HS-5 (cell line): ENCODE data around the gene GPR31.

Experiments
- DNase-seq: peaks from one replicate; pipeline ENCODE4 v3.0.0-alpha.2; 2012; ENCODE audit warnings: low read depth

Gene GPR31

DNA sequence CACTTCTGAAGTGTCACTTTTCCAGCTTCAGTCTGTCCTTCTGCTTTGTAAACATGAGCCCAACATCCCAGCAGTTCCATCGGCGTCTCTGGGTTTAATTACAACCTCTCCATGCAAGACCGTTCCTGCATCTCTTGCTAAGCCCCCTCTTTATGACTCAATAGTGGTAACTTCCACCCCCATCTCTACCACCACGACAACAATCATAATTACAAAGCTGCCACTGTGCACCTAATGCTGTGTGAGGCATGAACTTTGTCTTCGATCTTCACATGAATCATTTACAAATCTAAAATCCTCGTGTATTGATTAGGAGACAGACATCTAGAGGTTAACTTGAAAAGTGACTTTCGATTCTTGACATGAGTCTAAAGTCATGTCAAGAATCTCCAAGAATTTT is 39.8 kb downstream of the GPR31 start:
- DNase-seq, result no peak

DNA sequence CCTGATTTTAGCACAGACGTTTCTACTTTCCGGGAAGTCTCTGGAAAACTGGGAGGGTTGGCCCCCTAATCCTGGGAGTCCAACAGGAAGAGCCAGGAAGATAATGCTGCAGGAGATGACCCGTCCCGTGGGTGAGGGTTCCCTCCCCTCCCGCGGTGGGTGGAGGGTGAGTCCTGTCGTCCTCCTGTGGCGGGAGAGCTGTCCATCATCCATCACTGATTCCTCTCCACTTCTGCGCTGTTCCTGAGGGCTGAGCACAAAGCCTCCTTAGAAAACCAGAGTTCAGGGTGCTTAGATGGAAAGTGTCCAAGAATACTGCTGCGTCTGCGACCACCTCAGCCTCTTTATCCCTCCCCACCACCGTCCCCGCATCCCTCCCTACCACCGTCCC is 40.9 kb downstream of the GPR31 start:
- DNase-seq, result no peak

DNA sequence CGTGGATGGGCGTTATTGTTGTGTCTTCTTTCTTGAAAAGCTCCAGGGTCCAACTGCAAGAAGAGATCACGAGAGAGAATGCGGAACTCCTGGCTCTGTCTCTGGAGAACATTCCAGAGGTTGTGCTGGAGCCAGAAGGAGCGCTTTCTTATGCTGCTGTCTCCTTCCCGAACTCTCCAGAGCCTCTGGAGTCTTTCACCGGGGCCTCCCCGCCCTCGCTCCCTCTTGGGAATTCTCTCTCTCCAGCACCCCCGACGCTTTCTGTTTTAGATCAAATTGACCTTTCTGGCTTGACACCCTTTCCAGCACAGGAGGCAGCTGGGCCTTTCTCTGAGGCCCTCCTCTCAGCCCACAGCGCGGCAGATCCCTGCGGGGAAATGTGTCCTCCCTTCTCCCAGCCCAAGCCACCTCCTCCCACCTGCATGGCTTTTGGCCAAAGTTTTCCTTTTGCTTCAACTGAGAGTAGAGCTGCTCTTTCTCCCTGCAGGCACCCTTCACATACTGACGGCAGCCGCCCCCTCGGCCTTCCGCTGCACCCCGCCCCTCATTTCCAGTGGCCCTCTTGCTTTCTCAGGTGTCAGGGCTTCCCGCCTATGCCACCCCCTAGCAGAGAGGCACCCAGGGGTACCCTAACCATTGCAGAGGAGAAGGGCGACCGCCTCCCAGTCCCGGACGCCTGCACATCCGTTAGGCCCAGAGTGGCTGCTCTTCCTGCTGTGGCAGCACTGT is 41.5 kb downstream of the GPR31 start:
- no peak for DNase-seq

DNA sequence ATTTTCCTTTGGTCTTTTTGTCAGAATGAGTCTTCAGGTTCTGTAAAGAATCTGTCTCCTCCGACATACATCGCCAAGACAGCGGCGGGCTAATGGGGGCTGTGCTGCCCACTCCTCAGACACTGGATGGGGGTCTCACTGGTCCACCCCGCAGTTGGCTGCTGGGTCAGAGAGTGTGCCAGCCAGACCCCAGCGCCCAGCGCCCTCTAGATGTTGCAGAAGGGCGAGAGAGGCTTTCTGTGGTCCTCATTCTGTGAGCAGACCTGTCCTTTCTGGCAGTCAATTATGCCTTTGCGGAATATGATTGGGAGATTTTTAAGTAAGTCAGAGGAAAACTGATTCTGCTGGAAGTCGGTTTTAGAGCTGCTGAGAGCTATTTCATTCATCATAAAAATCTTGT is 42.7 kb downstream of the GPR31 start:
- DNase-seq, result no peak

DNA sequence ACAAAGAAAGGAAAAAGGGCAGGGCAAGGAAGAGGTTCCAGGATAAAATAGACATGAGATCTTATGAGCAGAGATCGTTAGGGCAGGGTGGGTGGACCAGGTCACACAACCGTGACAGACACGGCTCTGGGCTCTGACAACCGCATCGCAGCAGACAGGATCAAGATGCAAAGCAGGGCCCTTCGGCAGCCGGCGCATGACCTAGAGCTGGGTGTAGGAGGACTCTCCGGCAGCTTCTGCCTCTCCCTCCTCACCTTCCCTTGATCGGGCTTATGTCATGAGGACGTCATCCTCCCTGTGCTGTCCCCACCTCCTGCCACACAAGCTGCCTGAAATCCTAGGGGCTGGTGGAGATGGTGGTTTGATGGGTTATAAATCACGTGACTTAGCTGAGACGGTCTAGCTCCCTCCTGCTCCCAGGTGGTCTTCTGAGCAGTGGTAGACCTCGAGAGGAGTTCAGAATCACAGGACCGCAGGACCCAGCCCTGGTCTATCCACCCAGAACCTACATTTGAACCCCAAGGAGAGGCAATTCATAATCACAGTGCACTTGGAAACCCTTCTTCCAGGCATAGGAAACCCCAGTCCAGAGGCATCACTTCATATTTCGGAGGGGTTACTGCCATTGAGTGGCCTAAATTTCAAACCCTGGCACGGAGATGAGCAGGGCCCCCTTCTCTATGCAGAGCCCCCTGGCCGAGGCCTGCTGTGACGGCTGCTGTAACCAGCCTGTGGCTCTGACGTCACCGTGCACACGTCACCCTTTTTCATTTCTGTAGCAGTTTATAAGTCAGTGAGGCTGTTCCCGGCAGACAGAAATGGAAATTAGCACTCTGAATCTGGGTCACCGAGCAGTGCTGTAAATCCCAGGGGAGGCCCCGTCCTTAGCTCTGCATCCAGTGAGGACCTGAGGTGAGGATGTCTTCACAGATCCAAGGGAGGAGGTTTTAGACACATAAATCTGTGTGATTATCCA is 43.6 kb downstream of the GPR31 start:
- DNase-seq, result no peak

DNA sequence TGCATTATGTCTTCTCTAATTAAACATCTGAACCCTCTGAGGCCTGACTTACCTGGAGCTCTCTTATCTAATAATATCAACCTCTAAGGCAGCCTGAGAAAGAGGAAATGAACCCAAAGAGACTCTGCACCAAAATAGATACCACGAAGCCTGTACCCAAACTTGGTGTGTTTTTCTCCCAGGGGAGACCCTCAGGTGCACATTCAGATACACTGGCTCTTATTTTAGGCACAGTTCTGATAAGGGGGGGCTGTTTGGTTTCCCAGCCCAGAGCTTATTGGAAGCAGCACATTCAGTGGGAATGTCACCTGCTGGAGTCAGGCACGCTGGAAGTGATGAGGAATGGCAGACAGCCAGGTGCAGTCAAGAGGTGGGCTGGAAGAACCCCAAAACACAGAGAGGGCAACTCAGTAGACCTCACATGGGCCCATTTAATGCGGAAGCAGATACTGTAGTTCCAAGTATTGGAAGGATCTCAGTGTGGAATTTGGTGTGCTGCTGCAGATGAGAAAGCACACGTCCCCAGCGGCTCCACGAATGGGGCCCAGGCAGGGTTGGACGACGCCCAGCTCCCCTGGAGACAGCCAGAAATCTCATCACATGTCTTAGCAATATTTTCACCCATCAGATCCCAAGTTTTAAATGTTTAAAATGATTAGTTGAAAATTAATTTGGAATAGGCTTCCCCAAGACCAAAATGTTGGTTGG is 44.6 kb downstream of the GPR31 start:
- no peak for DNase-seq

DNA sequence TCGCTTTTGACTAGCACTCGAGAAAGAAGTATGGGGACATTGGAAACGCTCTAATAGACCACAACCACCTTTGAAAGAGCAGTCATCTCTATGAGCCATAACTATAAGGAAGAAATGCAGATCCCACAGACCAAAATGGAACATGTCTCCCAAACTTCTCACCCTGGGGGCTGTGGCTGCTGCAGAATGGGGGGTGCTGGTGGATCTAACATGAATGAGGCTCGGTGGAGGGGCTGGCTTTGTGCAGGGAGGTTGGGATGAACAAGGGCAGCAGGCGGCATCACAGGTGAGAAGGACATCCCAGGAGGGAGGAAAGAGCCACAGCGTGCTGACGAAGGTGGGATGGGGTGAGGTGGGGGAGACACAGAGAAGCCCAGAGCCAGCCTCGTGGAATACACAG is 45.4 kb downstream of the GPR31 start:
- no peak for DNase-seq

DNA sequence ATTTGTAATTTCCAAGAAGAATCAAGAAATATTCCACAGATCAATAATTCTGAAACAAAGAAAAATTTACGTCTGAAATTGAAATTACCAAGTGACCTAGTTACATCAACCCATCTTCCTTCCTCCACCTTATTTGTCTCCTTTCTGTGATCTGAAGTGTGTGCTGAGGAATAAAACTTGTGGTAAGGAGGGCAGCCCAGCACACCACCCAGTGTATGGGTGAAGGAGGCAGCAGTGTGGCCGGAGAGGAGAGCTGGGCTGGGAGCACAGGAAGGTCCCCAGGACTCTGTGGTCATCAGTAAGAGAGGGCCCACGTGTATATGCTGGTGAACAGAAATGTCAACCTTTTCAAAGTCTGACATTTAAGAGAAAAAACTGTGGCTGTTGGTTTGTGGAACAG is 46.2 kb downstream of the GPR31 start:
- DNase-seq, result no peak

DNA sequence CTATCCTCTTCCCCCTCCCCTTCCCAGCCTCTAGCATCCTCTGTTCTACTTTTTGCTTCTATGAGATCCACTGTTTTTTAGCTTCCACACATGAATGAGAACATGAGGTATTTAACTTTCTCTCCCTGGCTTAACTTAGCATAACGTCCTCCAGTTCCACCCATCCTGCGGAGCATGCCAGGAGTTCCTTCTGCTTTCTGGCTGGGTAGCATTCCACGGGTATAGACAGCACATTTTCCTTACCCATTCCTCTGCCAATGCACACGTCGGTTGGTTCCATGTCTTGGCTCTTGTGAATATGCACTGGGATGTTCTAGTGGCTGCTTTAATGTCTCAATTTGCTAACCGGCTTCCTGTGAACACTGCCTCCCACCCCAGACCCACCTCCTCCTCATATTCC is 48.1 kb downstream of the GPR31 start:
- no peak for DNase-seq

DNA sequence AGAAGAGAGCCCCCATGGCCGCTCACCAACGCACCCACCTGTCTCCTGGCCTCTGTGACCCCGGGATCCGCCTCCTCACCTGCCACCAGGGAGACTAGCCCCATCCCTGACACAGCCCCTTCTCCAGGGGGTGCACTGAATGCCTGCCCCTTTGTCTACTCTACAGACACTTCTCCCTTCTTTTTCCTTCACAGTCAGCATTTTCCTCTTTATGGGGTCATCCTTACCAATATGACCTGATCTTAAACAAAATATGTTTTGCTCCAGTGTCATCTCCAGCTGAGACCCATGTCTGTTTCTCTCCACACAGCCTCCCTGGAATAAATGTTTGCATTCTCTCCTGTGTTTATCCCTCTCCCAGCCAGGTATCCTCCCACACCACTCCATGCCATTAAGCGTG is 49.5 kb downstream of the GPR31 start:
- no peak for DNase-seq

DNA sequence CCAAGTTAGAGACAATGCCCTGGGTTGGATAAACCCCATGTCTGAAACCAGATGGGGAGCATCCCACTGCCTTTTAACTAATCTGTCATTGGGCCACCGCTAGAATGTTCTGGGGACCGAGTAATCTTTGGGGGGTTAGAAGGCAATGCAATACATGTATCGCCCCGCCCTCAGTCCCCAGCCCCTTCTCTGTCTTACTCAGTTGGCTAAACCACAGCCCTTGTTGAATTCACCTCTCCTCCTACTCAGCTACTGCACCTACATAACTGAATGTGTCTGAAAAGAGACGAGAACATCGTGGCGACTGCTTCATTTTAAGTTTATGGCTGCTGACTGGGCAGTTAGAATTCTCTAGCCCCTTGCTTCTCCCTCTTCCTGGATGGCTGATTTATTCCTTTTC is 50.0 kb downstream of the GPR31 start:
- DNase-seq, result no peak

DNA sequence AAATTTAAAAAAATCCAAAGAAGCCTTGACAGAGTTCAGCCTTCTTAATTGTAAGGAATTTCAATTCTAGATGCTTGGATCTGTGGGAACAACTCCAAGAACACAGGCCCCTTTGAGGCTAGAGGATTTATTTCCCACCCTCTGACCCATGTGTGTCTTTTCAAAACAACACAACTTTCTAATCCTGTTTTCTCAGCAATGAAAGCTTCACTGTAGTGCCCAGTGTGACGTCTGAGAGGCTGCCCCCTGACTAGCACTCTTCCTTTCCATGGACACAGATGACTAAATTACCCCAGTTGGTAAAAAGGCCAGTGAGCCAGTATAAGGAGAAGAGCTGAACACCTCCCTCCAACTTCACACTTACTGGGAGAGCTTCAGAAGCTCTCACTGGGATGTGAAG is 51.4 kb downstream of the GPR31 start:
- no peak for DNase-seq
